ENCODE data around the gene BANF2. TPM values are rescaled to one million over a fixed set of nuclear protein-coding genes. Genes with fewer than 3 reads are reported as not detected.

The BANF2 gene
- total and polyA plus RNA-seq, 2 of the 8 experiments (the other 6 are each of a cell fraction or from before 2014, with no cell fraction given), result not detected

GRCh38 chr20:17747431-17747846, 47.7 kb downstream of the BANF2 start:
- ChIA-PET CTCF (ENCODE audit: partially characterized antibody) (interaction anchor here (0.7 to 1.2 kb wide), 3 partner anchors 56 to 75 kb away, joined by 3 to 4 read pairs (median 4); partner anchors contain the start of gene RRBP1), POLR2A (ENCODE audit: partially characterized antibody) (no interaction called here)
- 87% methylated on average over 4 of the region's 4 CpGs; no CpG with 5 or more reads in 1 of the 2 experiments for WGBS, 2 experiments (ENCODE audit: extremely low coverage in 1 of 2, insufficient coverage in 1 of 2, insufficient read length in 1 of 2, insufficient replicate concordance in 2 of 2, low coverage in 1 of 2, low lambda C conversion rate in 2 of 2, missing lambda C conversion rate in 1 of 2)
- Histone ChIP-seq H2BK15ac (ENCODE audit: low read length) (peak overlapping the region; percentile 84; the same call in 1 of the 2 replicates), H3K4me1 (replicated peaks in 1 of 4; ENCODE audit: control insufficient read depth in 3 of 4, insufficient read depth in 4 of 4, low read length in 3 of 4) (peaks cover 0 to 7% (median 5%) of the 10 kb centered on the region in 4 experiments; a peak in 3 of 7 replicates), H2AFZ (ENCODE audit: low read length) (no peak overlapping the region), H3K18ac (ENCODE audit: extremely low read depth, low read length) (peak overlapping the region; percentile 52; the same call in 1 of the 2 replicates), H3K23me2 (ENCODE audit: low read depth, low read length) (no peaks in the 10 kb centered on the region), H2BK12ac (ENCODE audit: low read depth, low read length) (peak overlapping the region; percentile 78; the same call in 1 of the 2 replicates), H3K4me3 (ENCODE audit: extremely low read depth in 1 of 4, insufficient read depth in 2 of 4, low read depth in 3 of 4, low read length in 4 of 4) (no peak overlapping the region), H3K79me1 (ENCODE audit: low read depth, low read length) (no peaks in the 10 kb centered on the region), H3K9me3 (ENCODE audit: insufficient read depth in 2 of 2, low read depth in 1 of 2, low read length in 1 of 2) (no peaks in the 10 kb centered on the region), H3K27ac (ENCODE audit: low read depth, low read length) (no peak overlapping the region), H4K20me1 (replicated peaks in 1 of 2; ENCODE audit: control insufficient read depth in 1 of 2, insufficient read depth in 2 of 2, low read length in 2 of 2) (no peaks in the 10 kb centered on the region), H3K36me3 (ENCODE audit: control insufficient read depth in 2 of 4, insufficient read depth in 4 of 4, low read length in 3 of 4) (no peaks in the 10 kb centered on the region), H3K56ac (replicated peaks; ENCODE audit: insufficient read length, low read depth, low read length) (no peak overlapping the region), H3K4ac (replicated peaks; ENCODE audit: insufficient read length, low read depth, low read length) (no peak overlapping the region), H3K27me3 (replicated peaks in 1 of 4; ENCODE audit: control insufficient read depth in 3 of 4, extremely low read depth in 1 of 4, insufficient read depth in 3 of 4, low read length in 3 of 4) (no peaks in the 10 kb centered on the region; a peak in 1 of 7 replicates), H3K79me2 (ENCODE audit: control insufficient read depth in 1 of 2, insufficient read depth in 2 of 2, low read length in 2 of 2) (no peaks in the 10 kb centered on the region), H2BK120ac (replicated peaks; ENCODE audit: low read depth, low read length) (peak overlapping the region; percentile 39), H3K14ac (ENCODE audit: insufficient read length) (no peak overlapping the region), H3K9ac (replicated peaks in 1 of 4; ENCODE audit: extremely low read depth in 1 of 4, low read depth in 3 of 4, low read length in 3 of 4) (no peak overlapping the region), H4K8ac (ENCODE audit: extremely low read depth, insufficient read depth, low read length) (no peak overlapping the region), H4K5ac (ENCODE audit: insufficient read length, low read depth, low read length) (no peak overlapping the region), H3K23ac (ENCODE audit: insufficient read length) (no peak overlapping the region), H4K91ac (replicated peaks; ENCODE audit: insufficient read length, low read length) (peak overlapping the region; percentile 88), H2BK20ac (ENCODE audit: low read length) (peak overlapping the region; percentile 61; the same call in 1 of the 2 replicates), H2BK5ac (ENCODE audit: low read depth, low read length) (peak overlapping the region; percentile 67; the same call in 1 of the 2 replicates), H3K4me2 (ENCODE audit: insufficient read depth in 1 of 2, low read depth in 2 of 2, low read length in 2 of 2) (no peak overlapping the region), H2AK5ac (ENCODE audit: low read depth, low read length) (peak overlapping the region; percentile 85)
- FAIRE-seq (no peak), DNase-seq (ENCODE audit: low read depth in 1 of 2, low spot score in 2 of 2) (no peak)
- no peak for TF ChIP-seq CHD2 (IDR thresholded peaks at IDR 0.05; ENCODE audit: low read length)
- no peak for TF ChIP-seq FOSL1 (IDR thresholded peaks at IDR 0.05; ENCODE audit: insufficient read depth, low read depth, low read length)
- TF ChIP-seq BRCA1 (IDR thresholded peaks at IDR 0.05; ENCODE audit: low read depth, low read length), result no peak
- TF ChIP-seq PHF8 (conservative IDR thresholded peaks at IDR 0.05; ENCODE audit: low read depth, low read length), result no peak
- TF ChIP-seq HDAC6 (IDR thresholded peaks at IDR 0.05; ENCODE audit: low read depth, low read length), result no peak
- TF ChIP-seq GTF2F1 (IDR thresholded peaks at IDR 0.05; ENCODE audit: borderline replicate concordance, low read depth, low read length), result no peak
- TF ChIP-seq MAFK (IDR thresholded peaks at IDR 0.05; ENCODE audit: low read depth, low read length), result no peak
- no peak for TF ChIP-seq TAF1 (IDR thresholded peaks at IDR 0.05; ENCODE audit: low read depth, low read length)
- no peak for TF ChIP-seq ZNF274 (IDR thresholded peaks at IDR 0.05; ENCODE audit: borderline replicate concordance, extremely low read depth, low read length)
- TF ChIP-seq MAX (IDR thresholded peaks at IDR 0.05), result no peak
- no peak for TF ChIP-seq TAF7 (optimal IDR thresholded peaks at IDR 0.05; ENCODE audit: borderline replicate concordance, low read depth, low read length)
- no peak for TF ChIP-seq HDAC2 (IDR thresholded peaks at IDR 0.05; ENCODE audit: borderline replicate concordance in 1 of 2, low read depth in 2 of 2, low read length in 2 of 2)
